ENCODE results near the gene SAMHD1. TPM values are rescaled to one million over a fixed set of nuclear protein-coding genes. Genes with fewer than 3 reads are reported as not detected.
"Not testable (repeated sequence)": the region's sequence is repeated elsewhere in the genome, so short reads cannot be mapped to it uniquely, and the experiment has no call there.

The SAMHD1 gene
- total RNA-seq, 2 experiments from 2014 or later, result 30.6 to 35.9 TPM

DNA sequence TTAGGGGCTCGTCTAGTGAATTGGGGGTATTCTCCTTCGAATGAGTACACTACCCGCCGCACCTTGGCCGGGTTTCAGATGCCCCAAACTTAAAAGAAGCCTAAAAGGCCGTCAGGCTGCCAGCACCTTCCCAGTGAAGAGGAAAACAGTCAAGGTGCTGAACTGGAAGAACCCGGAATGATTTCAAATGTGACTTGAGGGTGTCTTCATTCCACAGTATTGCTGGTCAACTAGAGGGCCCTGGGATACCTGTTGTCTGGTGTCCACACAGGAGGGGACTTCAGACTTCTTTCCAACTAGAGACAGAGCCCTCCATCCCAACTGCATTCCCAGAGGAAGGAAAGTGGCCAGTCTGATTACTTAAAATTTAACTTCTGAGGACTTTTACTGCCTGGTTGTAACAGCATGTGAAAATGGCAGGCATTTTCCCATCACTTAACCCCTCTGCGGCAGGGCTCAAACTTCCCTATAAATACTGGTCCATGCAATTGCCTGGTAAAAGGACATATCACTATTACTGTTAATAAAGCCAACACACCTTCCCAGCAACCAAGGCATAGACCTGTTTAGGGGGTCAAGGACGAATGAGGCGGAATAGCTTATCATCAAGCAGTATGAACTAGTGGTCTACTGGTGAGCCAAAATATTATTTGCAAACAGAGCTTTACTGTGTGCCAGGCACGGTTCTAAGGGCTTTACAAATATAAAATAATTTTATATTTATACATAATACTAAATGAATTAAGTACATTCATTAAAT lies 651 bp upstream of the SAMHD1 start:
- ATAC-seq (no peak), DNase-seq (no peak)
- ChIA-PET POLR2A (interaction anchor here (0.6 kb wide), 1 partner anchor 1293 kb away, joined by 3 read pairs; no protein-coding TSS in a partner anchor), CTCF (interaction anchor here (1.2 to 1.4 kb wide), 2 partner anchors 32 to 92 kb away, joined by 3 read pairs; no protein-coding TSS in a partner anchor)
- H3K4me3 Mint-ChIP-seq, result peak overlapping the region; percentile 92
- H3K27me3 Mint-ChIP-seq, result no peaks in the 10 kb centered on the region
- H3K27ac Mint-ChIP-seq, result peak overlapping the region; percentile 87
- no peaks in the 10 kb centered on the region for H3K9me3 Mint-ChIP-seq
- peaks cover 6% of the 10 kb centered on the region for H3K36me3 Mint-ChIP-seq (ENCODE audit: low read depth)
- intact Hi-C loops (cut with micrococcal nuclease), result loop anchor here (10.0 kb wide), 1 partner anchor 93 kb away; no protein-coding TSS in a partner anchor
- TF ChIP-seq, protein P1, sequence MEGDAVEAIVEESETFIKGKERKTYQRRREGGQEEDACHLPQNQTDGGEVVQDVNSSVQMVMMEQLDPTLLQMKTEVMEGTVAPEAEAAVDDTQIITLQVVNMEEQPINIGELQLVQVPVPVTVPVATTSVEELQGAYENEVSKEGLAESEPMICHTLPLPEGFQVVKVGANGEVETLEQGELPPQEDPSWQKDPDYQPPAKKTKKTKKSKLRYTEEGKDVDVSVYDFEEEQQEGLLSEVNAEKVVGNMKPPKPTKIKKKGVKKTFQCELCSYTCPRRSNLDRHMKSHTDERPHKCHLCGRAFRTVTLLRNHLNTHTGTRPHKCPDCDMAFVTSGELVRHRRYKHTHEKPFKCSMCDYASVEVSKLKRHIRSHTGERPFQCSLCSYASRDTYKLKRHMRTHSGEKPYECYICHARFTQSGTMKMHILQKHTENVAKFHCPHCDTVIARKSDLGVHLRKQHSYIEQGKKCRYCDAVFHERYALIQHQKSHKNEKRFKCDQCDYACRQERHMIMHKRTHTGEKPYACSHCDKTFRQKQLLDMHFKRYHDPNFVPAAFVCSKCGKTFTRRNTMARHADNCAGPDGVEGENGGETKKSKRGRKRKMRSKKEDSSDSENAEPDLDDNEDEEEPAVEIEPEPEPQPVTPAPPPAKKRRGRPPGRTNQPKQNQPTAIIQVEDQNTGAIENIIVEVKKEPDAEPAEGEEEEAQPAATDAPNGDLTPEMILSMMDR (IDR thresholded peaks at IDR 0.05), result no peak
- H3K4me1 Mint-ChIP-seq (ENCODE audit: low read depth), result peaks cover 37% of the 10 kb centered on the region

DNA sequence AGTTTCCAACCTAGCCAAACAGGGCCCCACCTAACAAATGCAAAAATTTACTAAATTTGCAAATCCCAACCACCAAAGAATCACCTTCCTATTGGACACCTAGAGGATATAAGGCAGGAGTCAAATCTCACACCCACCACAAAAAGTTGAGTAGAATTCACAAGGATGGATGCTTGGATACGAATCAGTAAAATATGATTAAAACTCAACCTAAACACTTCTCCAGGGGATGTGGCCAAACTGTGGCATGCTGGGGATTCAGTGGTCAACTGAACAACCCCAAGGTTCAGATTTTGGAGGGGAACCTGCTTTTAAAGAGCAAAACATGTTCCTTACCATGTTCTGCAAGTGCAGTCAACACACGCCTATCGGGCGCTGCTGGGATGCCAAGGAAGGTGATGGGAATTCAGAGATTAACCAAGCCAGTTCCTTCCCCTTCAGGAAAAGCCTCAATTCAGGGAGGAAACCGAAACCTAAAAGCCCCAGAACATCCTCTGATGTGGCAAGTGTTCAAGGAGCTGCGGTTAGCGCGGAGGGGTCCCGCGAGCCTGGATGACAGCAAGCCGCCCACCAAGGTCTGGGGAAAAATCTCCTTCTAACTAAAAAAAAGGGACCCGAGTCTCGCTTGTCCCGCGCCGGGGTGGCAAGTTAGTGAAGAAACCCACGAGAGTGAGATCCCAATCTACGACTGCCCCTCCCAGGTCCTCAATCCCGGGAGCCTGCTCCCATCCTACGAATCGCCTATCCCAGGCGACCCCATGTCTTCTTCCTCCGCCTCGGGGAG lies 902 bp downstream of the SAMHD1 start:
- H3K4me3 Mint-ChIP-seq, result peak overlapping the region; percentile 92
- POLR2A ChIA-PET, result interaction anchor here (0.6 to 1.7 kb wide), 2 partner anchors 13 to 145 kb away, joined by 3 to 7 read pairs; partner anchors contain the start of gene RBL1
- H3K36me3 Mint-ChIP-seq (ENCODE audit: low read depth), result peaks cover 17% of the 10 kb centered on the region
- no peak for ATAC-seq
- H3K27ac Mint-ChIP-seq, result peak overlapping the region; percentile 87
- CTCF ChIA-PET, result no interaction called here
- intact Hi-C loops (cut with micrococcal nuclease), result loop anchor here (10.0 kb wide), 1 partner anchor 94 kb away; no protein-coding TSS in a partner anchor
- peaks cover 50% of the 10 kb centered on the region for H3K4me1 Mint-ChIP-seq (ENCODE audit: low read depth)
- H3K27me3 Mint-ChIP-seq, result no peaks in the 10 kb centered on the region
- TF ChIP-seq, protein P1 (IDR thresholded peaks at IDR 0.05), result no peak
- DNase-seq, result peak; percentile 64
- H3K9me3 Mint-ChIP-seq, result no peaks in the 10 kb centered on the region

DNA sequence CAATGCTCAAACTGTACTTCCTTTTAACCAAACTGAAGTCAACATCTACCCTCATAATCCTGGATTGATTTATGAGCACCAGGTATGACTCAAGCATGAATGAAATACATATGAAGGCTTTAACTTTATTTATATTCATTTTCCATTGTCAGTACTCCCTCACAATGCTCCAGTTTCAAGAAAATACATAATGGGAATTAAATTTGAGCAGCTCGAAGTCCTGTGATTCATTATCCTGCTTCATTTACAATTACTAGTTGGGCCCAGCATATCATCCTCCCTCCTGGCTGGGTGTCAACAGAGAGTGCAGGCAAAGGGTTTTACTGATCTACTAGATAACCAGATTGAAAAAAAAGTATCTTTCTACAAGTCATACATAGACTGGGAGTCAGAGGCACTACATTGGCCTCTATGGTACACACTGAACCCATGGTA lies 10.1 kb downstream of the SAMHD1 start:
- Mint-ChIP-seq H3K4me3 (no peak overlapping the region), H3K9me3 (no peaks in the 10 kb centered on the region), H3K4me1 (ENCODE audit: low read depth) (peaks cover 62% of the 10 kb centered on the region), H3K27ac (peak overlapping the region; percentile 81), H3K36me3 (ENCODE audit: low read depth) (peaks cover 48% of the 10 kb centered on the region), H3K27me3 (no peaks in the 10 kb centered on the region)
- POLR2A ChIA-PET, result interaction anchor here (0.9 to 1.0 kb wide), 2 partner anchors 17 to 18 kb away, joined by 3 to 4 read pairs; no protein-coding TSS in a partner anchor
- TF ChIP-seq, protein P1 (IDR thresholded peaks at IDR 0.05), result no peak
- intact Hi-C loops (cut with micrococcal nuclease), result no loop called here
- CTCF ChIA-PET, result no interaction called here
- ATAC-seq (peak; percentile 67), DNase-seq (no peak)

DNA sequence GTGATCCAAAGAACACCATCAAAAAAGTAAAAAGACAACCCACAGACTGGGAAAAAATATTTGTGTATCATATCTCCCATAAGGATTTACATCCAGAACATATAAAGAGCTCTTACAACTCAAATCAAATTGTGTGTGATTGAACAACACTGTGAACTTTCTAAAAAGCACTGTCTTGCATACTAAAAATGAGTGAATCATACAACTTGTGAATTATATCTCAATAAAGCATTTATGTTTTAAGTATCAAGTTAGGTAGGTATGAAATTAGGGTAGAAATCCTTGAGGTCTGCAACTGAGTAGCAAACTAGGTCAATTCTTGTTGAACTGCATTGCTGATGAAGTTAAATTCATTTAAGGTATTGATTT lies 14.1 kb downstream of the SAMHD1 start:
- no peaks in the 10 kb centered on the region for H3K27me3 Mint-ChIP-seq

DNA sequence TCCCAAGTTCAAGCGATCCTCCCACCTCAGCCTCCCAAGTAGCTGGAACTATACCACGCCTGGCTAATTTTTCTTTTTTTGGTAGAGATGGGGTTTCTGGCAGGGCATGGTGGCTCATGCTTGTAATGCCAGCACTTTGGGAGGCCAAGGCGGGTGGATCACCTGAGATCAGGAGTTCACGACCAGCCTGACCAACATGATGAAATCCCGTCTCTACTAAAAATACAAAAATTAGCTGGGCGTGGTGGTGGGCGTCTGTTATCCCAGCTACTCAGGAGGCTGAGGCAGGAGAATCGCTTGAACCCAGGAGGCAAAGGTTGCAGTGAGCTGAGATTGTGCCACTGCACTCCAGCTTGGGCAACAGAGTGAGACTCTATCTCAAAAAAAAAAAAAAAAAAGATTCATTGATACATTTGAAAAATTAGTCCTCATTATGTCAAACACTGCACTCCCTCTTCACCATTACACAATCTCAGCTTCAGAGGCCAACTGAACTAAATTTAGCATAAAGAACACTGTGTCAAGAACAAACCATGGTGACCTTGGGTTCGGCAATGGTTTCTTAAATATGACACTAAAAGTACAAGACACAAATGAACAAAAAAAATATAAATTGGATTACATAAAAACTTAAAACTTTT lies 14.6 kb downstream of the SAMHD1 start:
- POLR2A ChIA-PET; ATAC-seq; H3K27me3 Mint-ChIP-seq; H3K9me3 Mint-ChIP-seq; H3K4me3 Mint-ChIP-seq; intact Hi-C loops (cut with micrococcal nuclease); DNase-seq: not testable (repeated sequence)
- Mint-ChIP-seq H3K27ac (peak overlapping the region; percentile 48), H3K4me1 (ENCODE audit: low read depth) (peaks cover 51% of the 10 kb centered on the region), H3K36me3 (ENCODE audit: low read depth) (peaks cover 42% of the 10 kb centered on the region)
- CTCF ChIA-PET, result interaction anchor here (0.7 kb wide), 2 partner anchors 15 to 18 kb away, joined by 3 read pairs; no protein-coding TSS in a partner anchor

More for the DNA sequence above, 14.1 kb downstream of the SAMHD1 start:
- POLR2A ChIA-PET, result interaction anchor here (0.5 kb wide), 1 partner anchor 13 kb away, joined by 3 read pairs; no protein-coding TSS in a partner anchor
- H3K36me3 Mint-ChIP-seq (ENCODE audit: low read depth), result peaks cover 39% of the 10 kb centered on the region
- DNase-seq, result no peak
- TF ChIP-seq, protein P1 (IDR thresholded peaks at IDR 0.05), result no peak
- peak overlapping the region; percentile 48 for H3K27ac Mint-ChIP-seq
- peaks cover 51% of the 10 kb centered on the region for H3K4me1 Mint-ChIP-seq (ENCODE audit: low read depth)
- CTCF ChIA-PET, result interaction anchor here (0.6 kb wide), 1 partner anchor 164 kb away, joined by 3 read pairs; the partner anchor contains the start of gene DSN1
- ATAC-seq, result no peak
- no peaks in the 10 kb centered on the region for H3K9me3 Mint-ChIP-seq
- intact Hi-C loops (cut with micrococcal nuclease), result no loop called here
- no peak overlapping the region for H3K4me3 Mint-ChIP-seq
